Activated CD4-positive, CD25-positive, alpha-beta regulatory T cell (primary cell): ENCODE measurements around the gene IRX4.

Experiments used
- DNase-seq, 4 experiments: peaks; one replicate each; lab custom pipeline; 2025; lab: John Stamatoyannopoulos, UW

The IRX4 gene

GRCh38 chr5:1882337-1883119, at the start of gene IRX4:
Gene IRX4, minus strand, starts transcription at chr5:1882925. Its CDS starts 278 bp downstream, at chr5:1882647.
- DNase-seq, result no peak

- DNase-seq, result no peak
Measured at GRCh38 chr5:1931604-1932231, 49.0 kb upstream of the IRX4 start.

- DNase-seq, result no peak
Measured at GRCh38 chr5:1930880-1931603, 48.3 kb upstream of the IRX4 start.

GRCh38 chr5:1930501-1930879, 47.8 kb upstream of the IRX4 start:
- no peak for DNase-seq

- no peak for DNase-seq
Measured at GRCh38 chr5:1929108-1929991, 46.6 kb upstream of the IRX4 start.

- no peak for DNase-seq
Measured at GRCh38 chr5:1926471-1927341, 44.0 kb upstream of the IRX4 start.

GRCh38 chr5:1926071-1926440, 43.3 kb upstream of the IRX4 start:
- no peak for DNase-seq

GRCh38 chr5:1925111-1926070, 42.7 kb upstream of the IRX4 start:
- no peak for DNase-seq

GRCh38 chr5:1923766-1924165, 41.0 kb upstream of the IRX4 start:
- DNase-seq, result no peak

GRCh38 chr5:1923341-1923740, 40.6 kb upstream of the IRX4 start:
- DNase-seq, result no peak

- no peak for DNase-seq
Measured at GRCh38 chr5:1921711-1922110, 39.0 kb upstream of the IRX4 start.

- DNase-seq, result no peak
Measured at GRCh38 chr5:1919750-1920149, 37.0 kb upstream of the IRX4 start.

GRCh38 chr5:1919209-1919566, 36.5 kb upstream of the IRX4 start:
- no peak for DNase-seq

GRCh38 chr5:1918488-1919208, 35.9 kb upstream of the IRX4 start:
- no peak for DNase-seq

- DNase-seq, result no peak
Measured at GRCh38 chr5:1917830-1918487, 35.2 kb upstream of the IRX4 start.

- no peak for DNase-seq
Measured at GRCh38 chr5:1916041-1917001, 33.6 kb upstream of the IRX4 start.

- DNase-seq, result no peak
Measured at GRCh38 chr5:1915316-1915715, 32.6 kb upstream of the IRX4 start.

GRCh38 chr5:1914471-1914870, 31.7 kb upstream of the IRX4 start:
- no peak for DNase-seq
